H1 (cell line): ENCODE data around the gene TRIM24.

Experiments used
- CHD2 ChIP-seq: IDR thresholded peaks from 2 replicates; pipeline ENCODE4 v1.6.1; 2012; ENCODE audit warnings: low read length, improper control_type of control experiment
- CTCF ChIP-seq, 3 experiments: IDR thresholded peaks; 1 replicate in 2 of 3; 2 replicates in 1 of 3; pipeline versions ENCODE4 v1.5.1 to v1.6.1; 2011; ENCODE audit warnings: low read length in 3 of 3, mild to moderate bottlenecking in 3 of 3, inconsistent platforms in 2 of 3, low read depth in 1 of 3, moderate library complexity in 1 of 3; ENCODE audit not compliant: insufficient read depth in 1 of 3; ENCODE audit errors: control extremely low read depth in 1 of 3
- EZH2 ChIP-seq: fragments of 200-600 bp; sonication (generic); IDR thresholded peaks from 2 replicates; pipeline ENCODE4 v1.7.1; 2012; ENCODE audit warnings: low read depth, mild to moderate bottlenecking, moderate library complexity, low read length, inconsistent platforms; ENCODE audit not compliant: severe bottlenecking
- KDM5A ChIP-seq: fragments of 200-600 bp; IDR thresholded peaks from 2 replicates; pipeline ENCODE4 v1.7.1; 2012; ENCODE audit warnings: mild to moderate bottlenecking, low read length, inconsistent platforms, mixed read lengths
- MAX ChIP-seq: IDR thresholded peaks from 2 replicates; pipeline ENCODE4 v1.6.1; 2012; ENCODE audit warnings: inconsistent platforms

- TF ChIP-seq KDM5A (no peak), CTCF (IDR thresholded peaks at IDR 0.05; ENCODE audit: control extremely low read depth in 1 of 3, insufficient read depth in 1 of 3, low read depth in 1 of 3, low read length in 3 of 3) (no peak), MAX (no peak), CHD2 (no peak), EZH2 (no peak)
Observed at GRCh38 chr7:138502023-138502767, 42.1 kb downstream of the TRIM24 start.
